CD4-positive, alpha-beta memory T cell (primary cell): Measurements from ENCODE around the gene GTF2IRD1. TPM values are rescaled to one million over a fixed set of nuclear protein-coding genes. Genes with fewer than 3 reads are reported as not detected.

Experiments used
- CTCF ChIA-PET: fragments of 350-600 bp; sonication (Branson Sonifier 250); formaldehyde crosslinking; loops from one replicate; lab custom pipeline; 2021; ENCODE audit warnings: inconsistent platforms; ENCODE audit not compliant: partially characterized antibody; lab: Charles Lee
- POLR2A ChIA-PET: fragments of 350-600 bp; sonication (Branson Sonifier 250); formaldehyde crosslinking; loops from one replicate; lab custom pipeline; 2021; ENCODE audit not compliant: partially characterized antibody; lab: Charles Lee
- DNase-seq, 5 donors: peaks; one replicate each; pipeline versions ENCODE4 v3.0.0 to v3.0.0-alpha.2; 2020 to 2022; ENCODE audit warnings: mixed read lengths in 1 of 5
- H3K27ac ChIP-seq: one replicate; pipeline ENCODE4 v1.7.0; 2013; ENCODE audit warnings: low read depth, low read length
- H3K27me3 ChIP-seq: 2 replicates; pipeline ENCODE4 v1.7.0; 2013; ENCODE audit warnings: mild to moderate bottlenecking, low read length, moderate library complexity; ENCODE audit not compliant: insufficient read depth
- H3K36me3 ChIP-seq: 2 replicates; pipeline ENCODE4 v1.7.0; 2013; ENCODE audit warnings: mild to moderate bottlenecking, low read length, moderate library complexity; ENCODE audit not compliant: insufficient read depth
- H3K4me1 ChIP-seq: 2 replicates; pipeline ENCODE4 v1.7.0; 2013; ENCODE audit warnings: mild to moderate bottlenecking, low read length, moderate library complexity; ENCODE audit not compliant: insufficient read depth
- H3K4me3 ChIP-seq, 2 donors: one replicate each; pipeline ENCODE4 v1.7.0; 2013; ENCODE audit warnings: low read length in 2 of 2, mild to moderate bottlenecking in 1 of 2
- H3K9me3 ChIP-seq, 2 donors: one replicate each; pipeline ENCODE4 v1.7.0; 2013; ENCODE audit warnings: low read length in 2 of 2, control low read depth in 1 of 2; ENCODE audit not compliant: control insufficient read depth in 1 of 2
- H3K27ac Mint-ChIP-seq, 7 donors: one replicate each; pipeline ENCODE4 v1.8.0; 2020 to 2021; ENCODE audit warnings: mixed read lengths in 7 of 7, mild to moderate bottlenecking in 6 of 7, inconsistent platforms in 3 of 7, moderate library complexity in 3 of 7
- H3K27me3 Mint-ChIP-seq, 2 donors: one replicate each; pipeline ENCODE4 v1.8.0; 2020 to 2021; ENCODE audit warnings: mixed read lengths in 2 of 2
- H3K36me3 Mint-ChIP-seq, 2 donors: one replicate each; pipeline ENCODE4 v1.8.0; 2020 to 2021; ENCODE audit warnings: mixed read lengths in 2 of 2, inconsistent platforms in 1 of 2, mild to moderate bottlenecking in 1 of 2
- H3K4me1 Mint-ChIP-seq, 4 donors: one replicate each; pipeline ENCODE4 v1.8.0; 2020 to 2021; ENCODE audit warnings: mixed read lengths in 4 of 4, mild to moderate bottlenecking in 1 of 4
- H3K4me3 Mint-ChIP-seq, 8 donors: one replicate each; pipeline ENCODE4 v1.8.0; 2020 to 2021; ENCODE audit warnings: mixed read lengths in 8 of 8, mild to moderate bottlenecking in 7 of 8, moderate library complexity in 6 of 8, inconsistent platforms in 3 of 8
- H3K9me3 Mint-ChIP-seq, 8 donors: one replicate each; pipeline ENCODE4 v1.8.0; 2020 to 2021; ENCODE audit warnings: mixed read lengths in 8 of 8, mild to moderate bottlenecking in 5 of 8, inconsistent platforms in 3 of 8, moderate library complexity in 1 of 8
- intact Hi-C: fragments of 100-400 bp; cut with micrococcal nuclease; formaldehyde crosslinking; loops from one replicate; pipeline ENCODE4 v1.15.1; 2023
- polyA plus RNA-seq, 2 donors: library from polyadenylated mRNA; unstranded; fragments of 300-500 nt; fragmentation: Illumina TruSeq; gene quantifications; one replicate each; pipeline ENCODE4 v1.2.3, GENCODE V29; 2021
- total RNA-seq, 2 experiments: library from RNA; stranded (reverse); gene quantifications; one replicate each; pipeline ENCODE4 v1.2.3, GENCODE V29; 2021

GTF2IRD1 gene
- total and polyA plus RNA-seq, 4 experiments from 2014 or later: 0.30 to 8.8 (median 4.7) TPM

DNA sequence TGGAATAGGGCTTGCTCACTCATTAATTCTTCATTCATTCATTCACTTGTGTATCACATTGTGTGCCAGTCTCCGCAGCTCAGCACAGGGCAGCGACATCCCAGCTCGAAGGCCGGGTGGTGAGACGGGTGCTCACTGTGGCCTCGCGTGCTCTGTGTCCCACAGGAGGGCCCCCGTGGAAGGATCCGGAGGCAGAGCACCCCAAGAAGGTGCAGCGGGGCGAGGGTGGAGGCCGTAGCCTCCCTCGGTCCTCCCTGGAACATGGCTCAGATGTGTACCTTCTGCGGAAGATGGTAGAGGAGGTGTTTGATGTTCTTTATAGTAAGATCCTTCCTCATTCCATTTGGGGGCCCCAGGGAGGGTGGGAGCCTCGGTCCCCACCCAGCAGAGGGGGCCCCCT is 61.6 kb downstream of the GTF2IRD1 start:
- intact Hi-C loops: no loop called here
- no peak for DNase-seq
- ChIA-PET POLR2A (no interaction called here), CTCF (no interaction called here)
- no peak overlapping the region for H3K27ac Mint-ChIP-seq
- H3K27me3 Mint-ChIP-seq: no peaks in the 10 kb centered on the region
- Histone ChIP-seq H3K4me1 (no peaks in the 10 kb centered on the region), H3K36me3 (no peaks in the 10 kb centered on the region), H3K27me3 (no peaks in the 10 kb centered on the region), H3K4me3 (no peak overlapping the region), H3K9me3 (no peaks in the 10 kb centered on the region), H3K27ac (no peak overlapping the region)
- H3K4me1 Mint-ChIP-seq: no peaks in the 10 kb centered on the region
- H3K9me3 Mint-ChIP-seq: no peaks in the 10 kb centered on the region
- no peak overlapping the region for H3K4me3 Mint-ChIP-seq
- no peaks in the 10 kb centered on the region for H3K36me3 Mint-ChIP-seq

DNA sequence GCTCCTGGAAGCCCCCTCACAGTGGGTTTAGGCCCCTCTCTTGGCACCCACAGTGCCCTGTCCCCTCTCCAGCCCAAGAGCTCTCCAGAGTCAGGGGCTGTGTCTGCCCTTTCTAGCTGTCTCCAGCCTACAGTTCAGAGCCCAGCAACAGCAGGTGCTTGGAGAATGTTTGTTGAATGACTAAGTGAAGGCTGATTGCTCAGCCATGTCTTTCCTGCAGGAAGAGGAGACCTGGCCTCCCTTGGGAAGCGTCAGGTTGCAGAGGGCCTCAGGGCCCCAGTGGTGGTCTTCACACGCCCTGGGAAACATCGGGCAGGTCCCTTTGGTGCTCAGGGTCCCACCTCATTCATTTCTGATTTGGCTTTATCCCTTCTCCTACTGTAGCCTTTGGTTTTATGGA is 62.5 kb downstream of the GTF2IRD1 start:
- H3K27me3 ChIP-seq: no peaks in the 10 kb centered on the region
- POLR2A ChIA-PET: no interaction called here
- no peaks in the 10 kb centered on the region for H3K9me3 ChIP-seq
- no peak overlapping the region for H3K27ac ChIP-seq
- H3K27me3 Mint-ChIP-seq: no peaks in the 10 kb centered on the region
- no peaks in the 10 kb centered on the region for H3K36me3 ChIP-seq
- no peak overlapping the region for H3K4me3 Mint-ChIP-seq
- no peak for DNase-seq
- CTCF ChIA-PET: no interaction called here
- no peak overlapping the region for H3K4me3 ChIP-seq
- H3K27ac Mint-ChIP-seq: no peak overlapping the region
- H3K9me3 Mint-ChIP-seq: peaks cover 0 to 3% (median 0%) of the 10 kb centered on the region in 8 donors
- intact Hi-C loops: no loop called here
- H3K4me1 Mint-ChIP-seq: no peaks in the 10 kb centered on the region
- H3K4me1 ChIP-seq: no peaks in the 10 kb centered on the region
- H3K36me3 Mint-ChIP-seq: peaks cover 0 to 2% of the 10 kb centered on the region in 2 donors

GRCh38 chr7:74518041-74518440 is 64.3 kb downstream of the GTF2IRD1 start:
- H3K4me3 ChIP-seq: no peak overlapping the region
- DNase-seq: no peak
- POLR2A ChIA-PET: no interaction called here
- Mint-ChIP-seq H3K27me3 (no peaks in the 10 kb centered on the region), H3K4me1 (no peaks in the 10 kb centered on the region), H3K4me3 (no peak overlapping the region), H3K27ac (no peak overlapping the region), H3K36me3 (peaks cover 0 to 4% of the 10 kb centered on the region in 2 donors), H3K9me3 (peaks cover 0 to 7% (median 1%) of the 10 kb centered on the region in 8 donors)
- intact Hi-C loops: no loop called here
- H3K27ac ChIP-seq: no peak overlapping the region
- H3K9me3 ChIP-seq: no peaks in the 10 kb centered on the region
- CTCF ChIA-PET: no interaction called here
- no peaks in the 10 kb centered on the region for H3K36me3 ChIP-seq
- no peaks in the 10 kb centered on the region for H3K27me3 ChIP-seq
- no peaks in the 10 kb centered on the region for H3K4me1 ChIP-seq

- DNase-seq: no peak
- POLR2A ChIA-PET: no interaction called here
- CTCF ChIA-PET: no interaction called here
Measured at GRCh38 chr7:74518654-74519053, 64.9 kb downstream of the GTF2IRD1 start.

GRCh38 chr7:74519395-74519794 is 65.7 kb downstream of the GTF2IRD1 start:
- Histone ChIP-seq H3K27ac (no peak overlapping the region), H3K27me3 (no peaks in the 10 kb centered on the region), H3K36me3 (no peaks in the 10 kb centered on the region), H3K4me1 (no peaks in the 10 kb centered on the region), H3K9me3 (no peaks in the 10 kb centered on the region), H3K4me3 (no peak overlapping the region)
- no peak for DNase-seq
- H3K4me3 Mint-ChIP-seq: no peak overlapping the region
- H3K27ac Mint-ChIP-seq: no peak overlapping the region
- CTCF ChIA-PET: interaction anchor here (0.6 kb wide), 1 partner anchor 62 kb away, joined by 3 read pairs; no protein-coding TSS in a partner anchor
- peaks cover 0 to 4% of the 10 kb centered on the region in 2 donors for H3K36me3 Mint-ChIP-seq
- no peaks in the 10 kb centered on the region for H3K4me1 Mint-ChIP-seq
- peaks cover 0 to 7% (median 1%) of the 10 kb centered on the region in 8 donors for H3K9me3 Mint-ChIP-seq
- H3K27me3 Mint-ChIP-seq: no peaks in the 10 kb centered on the region
- intact Hi-C loops: no loop called here
- POLR2A ChIA-PET: no interaction called here

More at GRCh38 chr7:74518654-74519053, 64.9 kb downstream of the GTF2IRD1 start:
- Mint-ChIP-seq H3K9me3 (peaks cover 0 to 7% (median 1%) of the 10 kb centered on the region in 8 donors), H3K27me3 (no peaks in the 10 kb centered on the region), H3K27ac (no peak overlapping the region), H3K4me3 (no peak overlapping the region), H3K4me1 (no peaks in the 10 kb centered on the region), H3K36me3 (peaks cover 0 to 4% of the 10 kb centered on the region in 2 donors)
- intact Hi-C loops: no loop called here
- Histone ChIP-seq H3K4me3 (no peak overlapping the region), H3K27me3 (no peaks in the 10 kb centered on the region), H3K9me3 (no peaks in the 10 kb centered on the region), H3K4me1 (no peaks in the 10 kb centered on the region), H3K36me3 (no peaks in the 10 kb centered on the region), H3K27ac (no peak overlapping the region)

- Histone ChIP-seq H3K27ac (no peak overlapping the region), H3K36me3 (no peaks in the 10 kb centered on the region), H3K4me3 (no peak overlapping the region), H3K9me3 (no peaks in the 10 kb centered on the region), H3K4me1 (no peaks in the 10 kb centered on the region), H3K27me3 (no peaks in the 10 kb centered on the region)
- Mint-ChIP-seq H3K27me3 (no peaks in the 10 kb centered on the region), H3K4me1 (no peaks in the 10 kb centered on the region), H3K9me3 (peaks cover 0 to 7% (median 1%) of the 10 kb centered on the region in 8 donors), H3K36me3 (peaks cover 0 to 4% of the 10 kb centered on the region in 2 donors), H3K27ac (no peak overlapping the region), H3K4me3 (no peak overlapping the region)
- DNase-seq: no peak
- POLR2A ChIA-PET: no interaction called here
- intact Hi-C loops: no loop called here
- CTCF ChIA-PET: interaction anchor here (1.0 kb wide), 1 partner anchor 121 kb away, joined by 4 read pairs; no protein-coding TSS in a partner anchor
Measured at GRCh38 chr7:74521855-74522254, 68.1 kb downstream of the GTF2IRD1 start.

DNA sequence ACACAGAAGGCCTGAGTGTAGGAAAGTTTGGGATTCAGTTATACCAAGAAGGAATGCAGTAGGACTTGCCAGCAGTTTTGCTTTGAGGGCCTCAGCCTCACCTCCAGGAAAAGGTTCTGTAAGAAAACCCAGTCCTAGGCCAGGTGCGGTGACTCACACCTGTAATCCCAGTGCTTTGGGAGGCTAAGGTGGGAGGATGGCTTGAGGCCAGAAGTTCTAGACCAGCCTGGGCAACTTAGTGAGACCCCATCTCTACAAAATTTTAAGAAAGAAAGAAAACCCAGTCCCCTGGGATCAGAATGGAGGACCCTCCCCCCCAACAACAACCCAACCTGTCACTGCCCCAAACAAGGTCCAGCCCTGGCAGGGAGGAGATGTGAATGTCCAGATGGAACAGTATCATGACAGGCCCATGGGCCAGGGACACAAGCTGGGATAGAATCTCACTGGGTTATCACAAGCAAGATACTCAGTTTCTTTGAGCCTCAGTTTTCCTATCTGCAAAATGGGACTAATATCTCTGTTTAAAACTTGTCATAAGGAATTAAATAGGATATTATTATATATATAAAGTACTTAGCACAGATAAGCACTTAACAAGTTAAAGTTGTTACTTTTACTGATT is 68.7 kb downstream of the GTF2IRD1 start:
- peaks cover 0 to 7% (median 1%) of the 10 kb centered on the region in 8 donors for H3K9me3 Mint-ChIP-seq
- intact Hi-C loops: no loop called here
- Histone ChIP-seq H3K4me1 (no peaks in the 10 kb centered on the region), H3K36me3 (no peaks in the 10 kb centered on the region), H3K9me3 (no peaks in the 10 kb centered on the region), H3K4me3 (no peak overlapping the region), H3K27ac (no peak overlapping the region), H3K27me3 (no peaks in the 10 kb centered on the region)
- POLR2A ChIA-PET: no interaction called here
- no peak for DNase-seq
- H3K4me1 Mint-ChIP-seq: no peaks in the 10 kb centered on the region
- H3K27ac Mint-ChIP-seq: no peak overlapping the region
- H3K27me3 Mint-ChIP-seq: no peaks in the 10 kb centered on the region
- H3K4me3 Mint-ChIP-seq: no peak overlapping the region
- CTCF ChIA-PET: interaction anchor here (1.0 kb wide), 1 partner anchor 121 kb away, joined by 4 read pairs; no protein-coding TSS in a partner anchor
- H3K36me3 Mint-ChIP-seq: peaks cover 0 to 4% of the 10 kb centered on the region in 2 donors
